OCI-LY7 (cell line): ENCODE results near the gene PREP.
A peak's percentile ranks its signal among the peaks of the same experiment; 100 is the strongest.

Source experiments
- CTCF ChIP-seq: fragments of 200-600 bp; sonication (generic); conservative IDR thresholded peaks from 2 replicates; pipeline ENCODE4 v1.5.1; 2014; ENCODE audit warnings: mild to moderate bottlenecking, antibody characterized with exemption, low read length, moderate library complexity, mixed read lengths
- EZH2phosphoT487 ChIP-seq: fragments of 200-600 bp; sonication (generic); IDR thresholded peaks from 2 replicates; pipeline ENCODE4 v1.6.1; 2018; ENCODE audit warnings: low read depth, borderline replicate concordance, mild to moderate bottlenecking, mixed run types, antibody characterized with exemption, low read length, moderate library complexity, mixed read lengths

- TF ChIP-seq CTCF (peak; percentile 87), EZH2phosphoT487 (no peak)
Observed at GRCh38 chr6:105402939-105403935, at the start of gene PREP.
